ENCODE measurements around the gene CBY1. TPM values are rescaled to one million over a fixed set of nuclear protein-coding genes. Genes with fewer than 3 reads are reported as not detected.

CBY1 gene
- polyA plus RNA-seq, 3 donors from 2014 or later = 1.0 to 5.1 (median 4.5) TPM

DNA sequence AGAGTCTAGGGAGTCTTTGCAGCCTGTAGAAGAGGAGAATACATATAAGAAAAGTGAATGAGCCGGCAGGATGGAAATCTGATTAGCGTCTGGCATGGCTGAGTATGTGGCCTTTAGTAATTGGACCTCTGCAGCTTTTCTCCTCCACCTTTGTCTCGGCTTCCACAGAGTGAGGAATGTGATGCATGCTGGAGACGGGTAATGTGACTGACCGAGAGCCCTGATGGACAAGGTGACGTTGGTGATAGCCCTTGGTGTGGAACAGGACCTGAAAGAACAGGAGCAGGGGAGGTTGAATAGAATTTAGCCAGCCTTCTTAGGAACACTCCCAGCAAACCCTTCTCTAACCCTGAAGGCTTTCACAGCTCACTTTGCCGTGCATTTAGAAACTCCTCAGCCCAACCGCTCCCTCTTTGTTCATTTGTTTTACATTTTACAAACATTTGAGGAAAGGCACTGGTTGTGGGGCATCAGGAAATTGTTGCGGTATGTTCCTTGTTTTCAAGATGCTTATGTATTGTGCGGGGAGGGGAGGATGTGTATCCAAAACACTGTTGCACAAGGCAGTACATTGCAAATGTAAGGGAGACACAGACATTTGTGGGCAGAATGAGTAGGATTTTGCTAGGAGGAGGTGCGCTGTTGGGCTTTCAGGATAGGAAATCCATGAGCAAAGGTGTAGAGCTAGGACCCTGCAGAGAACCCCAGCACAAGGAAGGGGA, 56.2 kb downstream of the CBY1 start:
- no peak for DNase-seq
- Mint-ChIP-seq H3K27me3 (ENCODE audit: low read depth in 3 of 3) (peaks cover 1 to 9% (median 7%) of the 10 kb centered on the region in 3 donors), H3K4me3 (no peak overlapping the region), H3K36me3 (peaks cover 4 to 14% (median 13%) of the 10 kb centered on the region in 3 donors), H3K4me1 (peaks cover 48 to 85% of the 10 kb centered on the region in 2 donors), H3K9me3 (no peaks in the 10 kb centered on the region), H3K27ac (peak overlapping the region in 2 of 6 donors; percentile 44 to 47)

DNA sequence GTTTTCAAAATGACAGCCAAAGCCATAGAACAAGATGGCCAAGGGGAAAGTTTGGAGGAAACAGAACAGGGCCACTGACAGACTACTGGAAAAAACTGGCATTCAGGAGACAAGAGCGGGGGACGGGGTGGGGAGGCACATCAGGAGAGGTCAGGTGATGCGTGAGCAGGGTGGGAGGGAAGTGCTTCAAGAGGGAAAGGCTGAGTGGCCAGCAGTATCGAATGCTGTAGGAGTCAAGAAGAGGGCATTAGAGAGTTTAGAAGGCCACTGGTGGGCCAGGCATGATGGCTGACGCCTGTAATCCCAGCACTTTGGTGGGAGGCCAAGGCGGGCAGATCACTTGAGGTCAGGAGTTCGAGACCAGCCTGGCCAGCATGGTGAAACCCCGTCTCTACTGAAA, 57.5 kb downstream of the CBY1 start:
- peak overlapping the region in 2 of 6 donors; percentile 25 to 47 for H3K27ac Mint-ChIP-seq
- H3K36me3 Mint-ChIP-seq = peaks cover 4 to 20% (median 17%) of the 10 kb centered on the region in 3 donors
- no peak overlapping the region for H3K4me3 Mint-ChIP-seq
- no peak for DNase-seq
- peaks cover 37 to 73% of the 10 kb centered on the region in 2 donors for H3K4me1 Mint-ChIP-seq
- peaks cover 1 to 9% (median 5%) of the 10 kb centered on the region in 3 donors for H3K27me3 Mint-ChIP-seq (ENCODE audit: low read depth in 3 of 3)
- H3K9me3 Mint-ChIP-seq = no peaks in the 10 kb centered on the region

DNA sequence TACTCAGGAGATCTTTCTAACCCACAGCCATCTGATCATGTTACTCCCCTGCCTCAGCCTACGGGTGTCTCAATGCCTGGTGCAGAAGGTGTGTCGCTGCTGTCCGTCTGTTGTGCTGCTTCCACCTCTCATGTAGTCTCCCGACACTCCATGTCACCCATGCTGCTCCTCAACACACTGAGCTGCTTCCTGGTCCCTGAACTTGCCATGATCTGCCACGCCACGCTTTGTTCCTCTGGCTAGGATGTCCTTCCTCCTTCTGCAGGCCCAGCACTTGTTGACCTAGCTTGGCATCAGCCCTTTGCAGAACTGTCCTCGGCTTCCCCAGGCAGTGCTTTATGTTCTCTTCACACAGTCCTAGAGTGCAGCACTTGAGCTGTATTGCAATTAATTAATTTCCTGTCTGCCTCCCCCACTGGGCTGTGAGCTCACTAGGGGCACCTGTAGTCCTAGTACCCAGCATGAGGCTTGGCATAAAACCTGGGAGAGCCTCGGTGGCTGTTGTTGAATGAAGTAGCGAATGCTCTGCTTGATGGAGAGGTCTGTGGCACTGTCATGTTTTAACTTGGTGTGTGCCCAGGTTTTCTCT, 58.8 kb downstream of the CBY1 start:
- Mint-ChIP-seq H3K4me3 (no peak overlapping the region), H3K36me3 (peaks cover 4 to 20% (median 17%) of the 10 kb centered on the region in 3 donors), H3K27ac (peak overlapping the region in 3 of 6 donors; percentile 4 to 26 (median 26)), H3K27me3 (ENCODE audit: low read depth in 3 of 3) (peaks cover 1 to 9% (median 5%) of the 10 kb centered on the region in 3 donors), H3K9me3 (no peaks in the 10 kb centered on the region), H3K4me1 (peaks cover 35 to 59% of the 10 kb centered on the region in 2 donors)
- DNase-seq = no peak

DNA sequence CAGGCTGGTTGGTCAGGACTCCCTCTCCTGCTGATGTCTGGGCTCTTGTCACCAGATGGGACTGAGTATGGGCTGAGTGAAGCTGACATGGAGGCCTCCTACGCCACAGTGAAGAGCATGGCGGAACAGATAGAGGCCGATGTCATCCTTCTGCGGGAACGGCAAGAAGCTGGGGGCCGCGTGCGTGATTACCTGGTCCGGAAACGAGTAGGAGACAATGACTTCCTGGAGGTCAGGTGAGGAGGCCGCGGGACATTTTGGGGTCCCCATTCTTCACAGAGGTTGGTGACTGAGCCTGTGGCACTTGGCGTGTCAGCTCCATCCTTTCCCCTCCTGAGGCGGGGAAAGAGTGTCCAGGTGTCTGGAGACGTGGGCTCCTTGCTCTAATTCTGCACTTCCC, 59.4 kb downstream of the CBY1 start:
- Mint-ChIP-seq H3K36me3 (peaks cover 4 to 18% (median 15%) of the 10 kb centered on the region in 3 donors), H3K9me3 (no peaks in the 10 kb centered on the region), H3K4me1 (peaks cover 33 to 53% of the 10 kb centered on the region in 2 donors), H3K27me3 (ENCODE audit: low read depth in 3 of 3) (peaks cover 1 to 9% (median 5%) of the 10 kb centered on the region in 3 donors), H3K4me3 (no peak overlapping the region), H3K27ac (peak overlapping the region in 2 of 6 donors; percentile 14 to 28)
- no peak for DNase-seq

DNA sequence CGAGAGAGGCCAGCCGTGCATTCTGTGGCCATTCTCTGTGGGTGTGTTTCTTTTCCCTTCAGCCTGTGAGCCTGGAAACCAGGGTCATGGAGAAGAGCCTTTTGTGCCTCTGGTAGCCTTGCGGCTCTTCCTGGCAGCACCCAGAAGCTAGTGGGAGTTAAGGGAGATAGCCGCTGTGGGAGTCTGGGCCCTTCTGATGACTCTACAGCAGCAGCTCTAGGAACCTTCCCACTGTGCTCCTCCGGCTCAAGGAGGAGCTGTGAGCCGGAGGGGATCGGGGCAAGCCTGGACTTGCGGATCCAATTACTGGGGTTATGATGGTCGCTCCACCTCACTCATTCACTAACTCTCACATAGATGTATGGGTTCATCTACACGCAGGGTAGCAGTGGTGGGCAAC, 59.8 kb downstream of the CBY1 start:
- Mint-ChIP-seq H3K27me3 (ENCODE audit: low read depth in 3 of 3) (peaks cover 1 to 9% (median 5%) of the 10 kb centered on the region in 3 donors), H3K27ac (peak overlapping the region in 1 of 6 donors; percentile 22), H3K4me1 (peaks cover 30 to 49% of the 10 kb centered on the region in 2 donors), H3K4me3 (no peak overlapping the region), H3K36me3 (peaks cover 4 to 15% (median 13%) of the 10 kb centered on the region in 3 donors), H3K9me3 (no peaks in the 10 kb centered on the region)
- DNase-seq = no peak

DNA sequence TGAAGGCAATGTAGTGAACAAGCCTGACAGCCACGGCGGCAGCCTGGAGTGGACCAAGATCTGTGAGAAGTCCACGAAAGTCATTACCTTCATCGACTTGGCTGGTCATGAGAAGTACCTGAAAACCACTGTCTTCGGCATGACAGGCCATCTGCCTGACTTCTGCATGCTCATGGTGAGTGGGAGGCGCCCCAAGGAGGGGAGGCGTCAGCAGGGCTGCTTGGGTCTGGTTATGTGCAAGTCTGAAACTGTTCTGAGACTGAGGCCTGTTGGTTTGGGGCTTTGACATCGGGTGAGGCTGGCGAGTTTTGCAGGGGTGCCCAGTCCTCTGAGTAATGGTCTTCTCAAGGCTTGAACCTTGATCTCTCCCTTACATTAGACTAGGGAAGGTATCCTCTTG, 60.4 kb downstream of the CBY1 start:
- Mint-ChIP-seq H3K36me3 (peaks cover 4 to 20% (median 15%) of the 10 kb centered on the region in 3 donors), H3K27me3 (ENCODE audit: low read depth in 3 of 3) (peaks cover 1 to 9% (median 5%) of the 10 kb centered on the region in 3 donors), H3K27ac (peak overlapping the region in 1 of 6 donors; percentile 29), H3K9me3 (no peaks in the 10 kb centered on the region), H3K4me3 (no peak overlapping the region), H3K4me1 (peaks cover 29 to 47% of the 10 kb centered on the region in 2 donors)
- no peak for DNase-seq

DNA sequence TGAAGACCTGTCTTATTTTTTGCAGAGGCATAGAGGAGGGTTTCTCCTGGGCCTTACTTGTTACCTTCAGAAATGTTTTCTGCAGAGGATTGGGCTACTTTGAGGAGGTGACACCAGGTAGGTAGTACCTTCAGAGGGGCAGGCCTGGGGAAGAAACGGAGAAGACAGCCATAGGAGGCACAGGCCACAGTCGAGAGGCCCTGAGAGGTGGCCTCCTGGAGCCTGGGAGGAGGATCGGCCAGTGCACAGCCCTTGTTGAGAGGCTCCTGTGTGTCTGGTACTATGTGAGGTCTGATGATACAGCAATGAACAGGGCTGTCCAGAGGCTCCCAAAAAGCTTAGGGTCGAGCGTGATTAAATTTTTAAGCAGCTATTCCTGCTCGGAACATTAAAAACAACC, 60.8 kb downstream of the CBY1 start:
- Mint-ChIP-seq H3K36me3 (peaks cover 4 to 23% (median 15%) of the 10 kb centered on the region in 3 donors), H3K27ac (peak overlapping the region in 1 of 6 donors; percentile 53), H3K27me3 (ENCODE audit: low read depth in 3 of 3) (peaks cover 1 to 11% (median 8%) of the 10 kb centered on the region in 3 donors), H3K9me3 (no peaks in the 10 kb centered on the region), H3K4me1 (peaks cover 28 to 43% of the 10 kb centered on the region in 2 donors), H3K4me3 (no peak overlapping the region)
- no peak for DNase-seq

DNA sequence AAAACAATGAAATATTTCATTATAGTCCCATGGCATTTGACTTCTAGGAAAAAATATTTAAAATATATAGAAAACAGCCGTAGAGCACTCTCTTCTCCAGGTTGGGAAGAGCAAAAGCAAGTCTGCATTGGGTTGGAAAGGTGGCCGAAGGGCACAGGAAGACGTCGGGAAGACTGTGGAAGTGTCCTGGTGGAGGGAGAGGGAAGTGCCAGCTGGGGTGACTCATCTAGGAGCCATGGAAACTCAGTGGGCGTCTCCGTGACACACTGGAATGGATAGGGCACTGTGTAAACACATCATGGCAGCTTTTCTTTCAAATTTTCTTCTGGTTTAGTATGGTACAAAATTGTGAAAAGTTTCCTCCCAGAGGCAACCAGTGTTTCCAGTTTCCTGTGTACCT, 62.0 kb downstream of the CBY1 start:
- no peak for DNase-seq
- Mint-ChIP-seq H3K36me3 (peaks cover 4 to 24% (median 15%) of the 10 kb centered on the region in 3 donors), H3K4me3 (no peak overlapping the region), H3K27me3 (ENCODE audit: low read depth in 3 of 3) (peaks cover 1 to 12% (median 8%) of the 10 kb centered on the region in 3 donors), H3K27ac (peak overlapping the region in 1 of 6 donors; percentile 57), H3K4me1 (peaks cover 17 to 31% of the 10 kb centered on the region in 2 donors), H3K9me3 (no peaks in the 10 kb centered on the region)

DNA sequence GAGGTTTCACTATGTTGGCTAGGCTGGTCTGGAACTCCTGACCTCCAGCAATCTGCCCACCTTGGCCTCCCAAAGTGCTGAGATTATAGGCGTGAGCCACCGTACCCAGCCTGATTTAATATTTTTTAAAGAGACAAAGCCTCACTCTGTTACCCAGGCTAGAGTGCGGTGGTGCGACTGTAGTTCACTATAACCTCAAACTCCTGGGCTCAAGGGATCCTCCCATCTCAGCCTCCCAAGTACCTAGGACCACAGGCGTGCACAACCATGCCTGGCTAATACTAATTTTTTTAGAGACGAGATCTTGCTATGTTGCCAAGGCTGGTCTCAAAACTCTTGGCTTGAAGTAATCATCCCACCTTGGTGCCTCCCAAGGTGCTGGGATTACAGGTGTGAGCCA, 62.8 kb downstream of the CBY1 start:
- H3K27me3 Mint-ChIP-seq (ENCODE audit: low read depth in 3 of 3) = peaks cover 1 to 12% (median 9%) of the 10 kb centered on the region in 3 donors
- H3K36me3 Mint-ChIP-seq = peaks cover 4 to 30% (median 15%) of the 10 kb centered on the region in 3 donors
- no peaks in the 10 kb centered on the region for H3K9me3 Mint-ChIP-seq
- H3K4me1 Mint-ChIP-seq = peaks cover 11 to 25% of the 10 kb centered on the region in 2 donors
- no peak overlapping the region for H3K4me3 Mint-ChIP-seq
- DNase-seq = no peak
- H3K27ac Mint-ChIP-seq = no peak overlapping the region

DNA sequence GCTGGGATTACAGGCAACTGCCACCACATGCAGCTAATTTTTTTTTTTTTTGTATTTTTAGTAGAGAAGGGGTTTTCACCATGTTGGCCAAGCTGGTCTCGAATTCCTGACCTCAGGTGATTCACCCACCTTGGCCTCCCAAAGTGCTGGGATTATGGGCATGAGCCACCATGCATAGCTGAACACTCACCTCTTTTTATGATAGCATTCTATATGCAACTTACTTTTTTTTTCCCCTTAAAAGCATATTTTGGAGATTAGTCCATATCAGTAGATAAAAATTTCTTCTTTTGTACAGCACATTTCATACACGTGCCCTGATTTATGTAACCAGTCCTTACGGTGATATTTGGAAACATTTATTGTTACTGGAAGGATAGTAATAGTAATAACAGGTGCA, 63.9 kb downstream of the CBY1 start:
- Mint-ChIP-seq H3K27me3 (ENCODE audit: low read depth in 3 of 3) (peaks cover 2 to 19% (median 15%) of the 10 kb centered on the region in 3 donors), H3K9me3 (no peaks in the 10 kb centered on the region), H3K4me3 (no peak overlapping the region), H3K27ac (no peak overlapping the region), H3K36me3 (peaks cover 11 to 41% (median 23%) of the 10 kb centered on the region in 3 donors), H3K4me1 (peaks cover 7 to 20% of the 10 kb centered on the region in 2 donors)
- no peak for DNase-seq

DNA sequence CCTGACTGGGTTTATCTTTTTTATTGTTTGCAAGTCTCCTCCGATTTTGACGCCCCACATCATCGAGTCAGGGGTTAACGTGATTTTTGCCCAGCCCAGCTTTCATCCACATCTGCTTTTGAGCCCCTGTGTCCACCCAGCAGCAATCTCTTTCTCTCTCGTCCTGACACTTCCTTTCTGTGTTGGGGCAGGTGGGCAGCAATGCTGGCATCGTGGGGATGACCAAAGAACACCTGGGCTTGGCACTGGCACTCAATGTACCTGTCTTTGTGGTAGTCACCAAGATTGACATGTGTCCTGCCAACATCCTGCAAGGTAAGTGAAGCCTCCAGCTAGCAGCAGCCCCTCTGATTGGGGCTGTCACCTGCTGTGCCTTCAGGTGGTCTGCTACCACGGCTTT, 65.1 kb downstream of the CBY1 start:
- DNase-seq = no peak
- no peaks in the 10 kb centered on the region for H3K9me3 Mint-ChIP-seq
- peak overlapping the region in 2 of 6 donors; percentile 12 to 72 for H3K27ac Mint-ChIP-seq
- H3K4me1 Mint-ChIP-seq = peaks cover 9 to 20% of the 10 kb centered on the region in 2 donors
- H3K4me3 Mint-ChIP-seq = no peak overlapping the region
- peaks cover 2 to 27% (median 18%) of the 10 kb centered on the region in 3 donors for H3K27me3 Mint-ChIP-seq (ENCODE audit: low read depth in 3 of 3)
- peaks cover 11 to 44% (median 27%) of the 10 kb centered on the region in 3 donors for H3K36me3 Mint-ChIP-seq

All from immature natural killer cell (primary cell).